GM19467 (cell line): ENCODE data around the gene TREML4.

Experiments
- ATAC-seq: cut with Tn5 transposase; IDR thresholded peaks from one replicate; pipeline ENCODE4 v1.9.1; 2021; ENCODE audit warnings: mild to moderate bottlenecking, moderate library complexity; ENCODE audit not compliant: unreplicated experiment

TREML4 gene

GRCh38 chr6:41283600-41283999 lies 55.5 kb downstream of the TREML4 start:
- ATAC-seq = no peak

DNA sequence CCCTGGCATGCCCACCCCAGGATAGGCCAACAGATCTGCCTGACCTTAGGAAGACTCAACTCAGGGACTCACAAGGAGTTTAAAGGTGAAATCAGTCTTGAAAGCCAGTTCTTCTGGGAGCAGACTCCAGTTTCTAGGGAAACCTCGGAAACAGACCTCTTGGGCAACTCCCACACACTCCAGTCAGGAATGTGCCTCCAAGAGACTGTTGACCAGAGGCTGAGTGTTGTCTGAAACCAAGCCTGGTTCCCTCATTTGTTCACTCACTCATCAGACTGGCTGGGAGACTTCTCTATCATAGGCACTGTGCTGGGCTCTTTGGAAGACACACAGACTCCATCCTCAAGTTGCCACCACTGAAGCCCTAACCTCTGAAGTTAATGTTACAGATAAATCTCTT lies 56.6 kb downstream of the TREML4 start:
- ATAC-seq = no peak

GRCh38 chr6:41286544-41287346 lies 58.6 kb downstream of the TREML4 start, which contains the start of gene TREM1:
Gene TREM1 (minus strand): TSS chr6:41286682. CDS start chr6:41286655, 27 bp downstream.
- no peak for ATAC-seq

- no peak for ATAC-seq
Measured at GRCh38 chr6:41288030-41288753, 60.0 kb downstream of the TREML4 start.
